H1 (cell line): ENCODE data around the gene CACNA1A. TPM values are rescaled to one million over a fixed set of nuclear protein-coding genes. Genes with fewer than 3 reads are reported as not detected.
A peak's percentile ranks its signal among the peaks of the same experiment; 100 is the strongest.

Experiments used
- CTCF ChIA-PET: fragments of 300-600 bp; sonication (Branson Sonifier 250); formaldehyde crosslinking; loops from one replicate; lab custom pipeline; 2021; ENCODE audit not compliant: partially characterized antibody; lab: Charles Lee
- POLR2A ChIA-PET: fragments of 300-600 bp; sonication (Branson Sonifier 250); formaldehyde crosslinking; loops from one replicate; lab custom pipeline; 2021; ENCODE audit warnings: inconsistent platforms; ENCODE audit not compliant: partially characterized antibody; lab: Charles Lee
- DNase-seq, 2 experiments: peaks; one replicate each; pipeline versions ENCODE4 v3.0.0 to v3.0.0-alpha.2; 2010 to 2022; ENCODE audit warnings: low spot score in 2 of 2, low read depth in 1 of 2, mixed read lengths in 1 of 2
- FAIRE-seq: peaks from 2 replicates; lab custom pipeline; 2011; peaks lifted over from hg19 to GRCh38; lab: Jason Lieb, UNC
- H2AFZ ChIP-seq: 2 replicates; pipeline ENCODE4 v1.8.1; 2012; ENCODE audit warnings: low read length, inconsistent platforms
- H2AK5ac ChIP-seq: 2 replicates; pipeline ENCODE4 v1.6.1; 2013; ENCODE audit warnings: low read depth, low read length
- H2BK120ac ChIP-seq: replicated peaks from 2 replicates; pipeline ENCODE3; 2013; ENCODE audit warnings: low read depth, low read length, inconsistent platforms
- H2BK12ac ChIP-seq: 2 replicates; pipeline ENCODE4 v1.6.1; 2013; ENCODE audit warnings: low read depth, low read length
- H2BK15ac ChIP-seq: 2 replicates; pipeline ENCODE4 v1.6.1; 2013; ENCODE audit warnings: low read length
- H2BK20ac ChIP-seq: 2 replicates; pipeline ENCODE4 v1.6.1; 2013; ENCODE audit warnings: low read length
- H2BK5ac ChIP-seq: 2 replicates; pipeline ENCODE4 v1.6.1; 2013; ENCODE audit warnings: low read depth, low read length
- H3K14ac ChIP-seq: 2 replicates; pipeline ENCODE4 v1.6.1; 2013; ENCODE audit warnings: inconsistent platforms; ENCODE audit not compliant: insufficient read length
- H3K18ac ChIP-seq: 2 replicates; pipeline ENCODE4 v1.6.1; 2013; ENCODE audit warnings: low read length; ENCODE audit errors: extremely low read depth
- H3K23ac ChIP-seq: 2 replicates; pipeline ENCODE4 v1.6.1; 2013; ENCODE audit warnings: inconsistent platforms; ENCODE audit not compliant: insufficient read length
- H3K23me2 ChIP-seq: 2 replicates; pipeline ENCODE4 v1.6.1; 2013; ENCODE audit warnings: low read depth, low read length
- H3K27ac ChIP-seq: 2 replicates; pipeline ENCODE4 v1.6.1; 2011; ENCODE audit warnings: low read depth, low read length, inconsistent platforms
- H3K27me3 ChIP-seq, 4 experiments: replicated peaks in 1 of 4; 1 replicate in 1 of 4; 2 replicates in 3 of 4; pipeline versions ENCODE4 v1.6.1 to v1.8.1; 2011 to 2013; ENCODE audit warnings: low read length in 3 of 4, mild to moderate bottlenecking in 3 of 4, inconsistent platforms in 2 of 4, mixed read lengths in 2 of 4, moderate library complexity in 1 of 4; ENCODE audit not compliant: control insufficient read depth in 3 of 4, insufficient read depth in 3 of 4; ENCODE audit errors: extremely low read depth in 1 of 4
- H3K36me3 ChIP-seq, 4 experiments: 2 replicates each; pipeline versions ENCODE4 v1.6.1 to v1.8.1; 2011 to 2013; ENCODE audit warnings: mild to moderate bottlenecking in 4 of 4, low read length in 3 of 4, moderate library complexity in 2 of 4, control low read depth in 1 of 4, inconsistent platforms in 1 of 4; ENCODE audit not compliant: insufficient read depth in 4 of 4, control insufficient read depth in 2 of 4
- H3K4ac ChIP-seq: replicated peaks from 2 replicates; pipeline ENCODE3; 2013; ENCODE audit warnings: low read length, low read depth, mixed read lengths, inconsistent platforms; ENCODE audit not compliant: insufficient read length
- H3K4me1 ChIP-seq, 4 experiments: replicated peaks in 1 of 4; 1 replicate in 1 of 4; 2 replicates in 3 of 4; pipeline versions ENCODE4 v1.6.1 to v1.8.1; 2011 to 2013; ENCODE audit warnings: low read length in 3 of 4, inconsistent platforms in 2 of 4, mixed read lengths in 1 of 4; ENCODE audit not compliant: insufficient read depth in 4 of 4, control insufficient read depth in 3 of 4
- H3K4me2 ChIP-seq, 2 experiments: 2 replicates each; pipeline versions ENCODE4 v1.6.1 to v1.8.1; 2011 to 2013; ENCODE audit warnings: low read depth in 2 of 2, low read length in 2 of 2, control low read depth in 1 of 2, inconsistent platforms in 1 of 2, mild to moderate bottlenecking in 1 of 2; ENCODE audit not compliant: insufficient read depth in 1 of 2
- H3K4me3 ChIP-seq, 4 experiments: fragments of 200-600, 300-600 bp in 1 of 4; sonication (generic), shearing (Covaris generic), sonication (Bioruptor Twin) in 1 of 4; 2 replicates each; pipeline versions ENCODE4 v1.5.1 to v1.8.1; 2011 to 2016; ENCODE audit warnings: low read length in 4 of 4, low read depth in 3 of 4, control low read depth in 2 of 4, inconsistent platforms in 2 of 4, mild to moderate bottlenecking in 2 of 4, mixed read lengths in 1 of 4, moderate library complexity in 1 of 4; ENCODE audit not compliant: insufficient read depth in 2 of 4; ENCODE audit errors: extremely low read depth in 1 of 4
- H3K56ac ChIP-seq: replicated peaks from 2 replicates; pipeline ENCODE3; 2013; ENCODE audit warnings: low read depth, mild to moderate bottlenecking, mixed read lengths, low read length, inconsistent platforms; ENCODE audit not compliant: insufficient read length
- H3K79me1 ChIP-seq: 2 replicates; pipeline ENCODE4 v1.6.1; 2013; ENCODE audit warnings: low read depth, low read length, control low read depth
- H3K79me2 ChIP-seq, 2 experiments: 2 replicates each; pipeline versions ENCODE4 v1.6.1 to v1.8.1; 2012 to 2013; ENCODE audit warnings: low read length in 2 of 2, mild to moderate bottlenecking in 2 of 2, inconsistent platforms in 1 of 2; ENCODE audit not compliant: insufficient read depth in 2 of 2, control insufficient read depth in 1 of 2
- H3K9ac ChIP-seq, 4 experiments: replicated peaks in 1 of 4; 1 replicate in 1 of 4; 2 replicates in 3 of 4; pipeline versions ENCODE4 v1.6.1 to v1.8.1; 2011 to 2013; ENCODE audit warnings: low read depth in 3 of 4, low read length in 3 of 4, control low read depth in 2 of 4, mild to moderate bottlenecking in 2 of 4, moderate library complexity in 2 of 4, inconsistent platforms in 1 of 4; ENCODE audit errors: extremely low read depth in 1 of 4
- H3K9me3 ChIP-seq, 2 experiments: 2 replicates each; pipeline versions ENCODE4 v1.6.1 to v1.8.1; 2012 to 2013; ENCODE audit warnings: mild to moderate bottlenecking in 2 of 2, moderate library complexity in 2 of 2, control low read depth in 1 of 2, inconsistent platforms in 1 of 2, low read depth in 1 of 2, low read length in 1 of 2, mixed read lengths in 1 of 2; ENCODE audit not compliant: insufficient read depth in 2 of 2
- H4K20me1 ChIP-seq, 2 experiments: replicated peaks in 1 of 2; 2 replicates each; pipeline versions ENCODE3 to v1.8.1; 2011 to 2013; ENCODE audit warnings: inconsistent platforms in 2 of 2, low read length in 2 of 2, mild to moderate bottlenecking in 1 of 2; ENCODE audit not compliant: insufficient read depth in 2 of 2, control insufficient read depth in 1 of 2
- H4K5ac ChIP-seq: 2 replicates; pipeline ENCODE4 v1.6.1; 2013; ENCODE audit warnings: low read length, low read depth, mixed read lengths, inconsistent platforms; ENCODE audit not compliant: insufficient read length
- H4K8ac ChIP-seq: 2 replicates; pipeline ENCODE4 v1.8.0; 2013; ENCODE audit warnings: mild to moderate bottlenecking, moderate library complexity, low read length, inconsistent platforms; ENCODE audit not compliant: insufficient read depth; ENCODE audit errors: extremely low read depth
- H4K91ac ChIP-seq: replicated peaks from 2 replicates; pipeline ENCODE3; 2013; ENCODE audit warnings: low read length, mixed read lengths, inconsistent platforms; ENCODE audit not compliant: insufficient read length
- KDM1A ChIP-seq: fragments of 200-600, 300-600 bp; sonication (generic); IDR thresholded peaks from 2 replicates; pipeline ENCODE4 v1.7.1; 2016; ENCODE audit warnings: mild to moderate bottlenecking, low read length, borderline replicate concordance
- SP1 ChIP-seq: IDR thresholded peaks from 2 replicates; pipeline ENCODE4 v1.6.1; 2011; ENCODE audit warnings: low read depth, low read length
- WGBS, 2 experiments: shearing (Covaris generic) in 1 of 2; methylation state at CpG; one replicate each; pipeline versions ENCODE4 v1.1.6 to v1.1.7; 2013 to 2015; ENCODE audit warnings: low lambda C conversion rate in 2 of 2, mixed read lengths in 2 of 2, inconsistent platforms in 1 of 2, low coverage in 1 of 2, missing lambda C conversion rate in 1 of 2; ENCODE audit not compliant: insufficient replicate concordance in 2 of 2, insufficient coverage in 1 of 2, insufficient read length in 1 of 2; ENCODE audit errors: extremely low coverage in 1 of 2, missing lambda C conversion rate in 1 of 2; 5-methylcytosine and 5-hydroxymethylcytosine counted together
- polyA plus RNA-seq, 7 experiments: library from polyadenylated mRNA; depleted of rRNA in 3 of 7; stranded (reverse) in 5 of 7; unstranded in 2 of 7; fragments of >200 nt in 5 of 7; fragments of 200-250 nt in 2 of 7; gene quantifications; 1 replicate in 5 of 7; 2 replicates in 1 of 7; 4 replicates in 1 of 7; pipeline versions ENCODE4 v1.2.1 to v1.2.3, GENCODE V29; 2011 to 2013; ENCODE audit warnings: missing spikeins in 2 of 7, mixed read lengths in 2 of 7
- total RNA-seq: library from RNA; stranded (reverse); fragmentation: NEBNext Ultra II Directional; extraction: Animal tissue kit (Norgen Biotek cat#: 25700); gene quantifications from 2 replicates; pipeline ENCODE4 v1.2.1, GENCODE V29; 2021

The CACNA1A gene
- total and polyA plus RNA-seq, 2 of the 8 experiments (the other 6 are each of a cell fraction or from before 2014, with no cell fraction given) = 10.7 to 25.3 TPM

DNA sequence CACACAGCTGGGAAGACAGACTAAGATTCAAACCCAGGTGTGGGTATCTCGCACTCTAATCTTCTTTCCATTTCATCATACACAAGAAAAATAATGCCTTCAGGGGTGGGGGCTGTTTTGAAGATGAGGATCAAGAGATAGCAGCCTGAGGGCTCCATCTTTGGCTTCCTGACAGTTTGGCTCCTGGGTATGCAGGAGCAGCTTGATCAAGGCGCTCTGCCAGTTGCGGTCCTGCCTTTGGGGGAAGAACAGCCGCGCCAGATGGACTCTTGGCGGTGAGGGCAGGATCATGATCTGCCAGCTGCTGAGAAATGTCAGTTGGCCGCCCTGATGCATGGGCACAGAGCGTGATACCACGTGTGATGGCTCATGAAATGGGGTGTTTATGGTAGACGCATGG lies 236.9 kb downstream of the CACNA1A start:
- Histone ChIP-seq H3K56ac (no peak overlapping the region), H3K14ac (no peak overlapping the region), H3K36me3 (peaks cover 2 to 7% (median 3%) of the 10 kb centered on the region in 4 experiments; a peak in 4 of 8 replicates), H4K91ac (no peak overlapping the region), H3K79me2 (no peaks in the 10 kb centered on the region), H4K20me1 (no peaks in the 10 kb centered on the region), H3K4me1 (no peaks in the 10 kb centered on the region), H3K79me1 (no peaks in the 10 kb centered on the region), H3K27ac (no peak overlapping the region), H3K23me2 (no peaks in the 10 kb centered on the region; the same call in 1 of the 2 replicates), H4K5ac (no peak overlapping the region), H3K18ac (no peak overlapping the region), H3K9ac (no peak overlapping the region), H3K4me2 (no peak overlapping the region), H3K4me3 (no peak overlapping the region), H3K23ac (no peak overlapping the region), H3K9me3 (peaks cover 5 to 12% of the 10 kb centered on the region in 2 experiments; a peak in 3 of 4 replicates), H2AK5ac (no peak overlapping the region), H3K4ac (no peak overlapping the region), H2BK120ac (no peak overlapping the region), H3K27me3 (no peaks in the 10 kb centered on the region), H4K8ac (no peak overlapping the region), H2BK5ac (no peak overlapping the region), H2AFZ (no peak overlapping the region), H2BK15ac (no peak overlapping the region), H2BK20ac (no peak overlapping the region), H2BK12ac (no peak overlapping the region)
- TF ChIP-seq SP1 (no peak), KDM1A (peak; percentile 66; the same call in 1 of the 2 replicates)
- CTCF ChIA-PET = interaction anchor here (0.8 to 1.2 kb wide), 3 partner anchors 9 to 74 kb away, joined by 3 to 4 read pairs (median 4); no protein-coding TSS in a partner anchor
- POLR2A ChIA-PET = interaction anchor here (0.6 kb wide), 1 partner anchor 163 kb away, joined by 3 read pairs; no protein-coding TSS in a partner anchor
- no peak for DNase-seq
- no peak for FAIRE-seq
- 93% methylated on average over 10 of the region's 10 CpGs; no CpG with 5 or more reads in 1 of the 2 experiments for WGBS, 2 experiments
